ENCODE data around the gene ZBTB48. TPM values are rescaled to one million over a fixed set of nuclear protein-coding genes. Genes with fewer than 3 reads are reported as not detected.

Gene ZBTB48
- total RNA-seq, 1 donor from 2014 or later = 9.1 TPM

DNA sequence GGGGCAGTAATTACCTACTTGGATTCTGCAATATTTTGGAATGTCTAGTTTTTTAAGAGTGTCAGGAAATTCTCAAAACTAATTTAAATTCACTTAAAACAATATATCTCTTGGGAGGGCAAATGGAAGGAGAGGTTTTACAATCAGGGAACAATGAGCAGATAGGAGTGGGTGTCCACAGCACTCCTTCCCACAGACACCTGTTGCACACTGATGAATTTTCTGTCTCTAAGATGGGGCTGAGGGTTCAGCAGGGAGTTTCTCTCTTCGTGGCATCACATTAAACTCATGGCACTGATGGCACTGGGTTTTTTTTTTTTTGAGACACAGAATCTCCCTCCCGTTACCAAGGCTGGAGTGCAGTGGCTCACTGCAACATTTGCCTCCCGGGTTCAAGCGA lies 39.3 kb downstream of the ZBTB48 start:
- no peak overlapping the region for H3K4me3 ChIP-seq
- no peaks in the 10 kb centered on the region for H3K27me3 ChIP-seq
- peaks cover 42% of the 10 kb centered on the region for H3K4me1 ChIP-seq
- H3K27ac ChIP-seq = no peak overlapping the region
- no peaks in the 10 kb centered on the region for H3K9me3 ChIP-seq
- DNase-seq (ENCODE audit: extremely low spot score in 2 of 2) = no peak
- TF ChIP-seq POLR2A (IDR thresholded peaks at IDR 0.05) = no peak
- TF ChIP-seq POLR2AphosphoS5 (IDR thresholded peaks at IDR 0.05; ENCODE audit: insufficient read depth in 1 of 2, low read depth in 1 of 2) = no peak
- TF ChIP-seq, protein P1, sequence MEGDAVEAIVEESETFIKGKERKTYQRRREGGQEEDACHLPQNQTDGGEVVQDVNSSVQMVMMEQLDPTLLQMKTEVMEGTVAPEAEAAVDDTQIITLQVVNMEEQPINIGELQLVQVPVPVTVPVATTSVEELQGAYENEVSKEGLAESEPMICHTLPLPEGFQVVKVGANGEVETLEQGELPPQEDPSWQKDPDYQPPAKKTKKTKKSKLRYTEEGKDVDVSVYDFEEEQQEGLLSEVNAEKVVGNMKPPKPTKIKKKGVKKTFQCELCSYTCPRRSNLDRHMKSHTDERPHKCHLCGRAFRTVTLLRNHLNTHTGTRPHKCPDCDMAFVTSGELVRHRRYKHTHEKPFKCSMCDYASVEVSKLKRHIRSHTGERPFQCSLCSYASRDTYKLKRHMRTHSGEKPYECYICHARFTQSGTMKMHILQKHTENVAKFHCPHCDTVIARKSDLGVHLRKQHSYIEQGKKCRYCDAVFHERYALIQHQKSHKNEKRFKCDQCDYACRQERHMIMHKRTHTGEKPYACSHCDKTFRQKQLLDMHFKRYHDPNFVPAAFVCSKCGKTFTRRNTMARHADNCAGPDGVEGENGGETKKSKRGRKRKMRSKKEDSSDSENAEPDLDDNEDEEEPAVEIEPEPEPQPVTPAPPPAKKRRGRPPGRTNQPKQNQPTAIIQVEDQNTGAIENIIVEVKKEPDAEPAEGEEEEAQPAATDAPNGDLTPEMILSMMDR (IDR thresholded peaks at IDR 0.05) = no peak
- intact Hi-C loops (cut with DNase I) = no loop called here
- peaks cover 0 to 40% of the 10 kb centered on the region in 2 donors for H3K36me3 ChIP-seq

DNA sequence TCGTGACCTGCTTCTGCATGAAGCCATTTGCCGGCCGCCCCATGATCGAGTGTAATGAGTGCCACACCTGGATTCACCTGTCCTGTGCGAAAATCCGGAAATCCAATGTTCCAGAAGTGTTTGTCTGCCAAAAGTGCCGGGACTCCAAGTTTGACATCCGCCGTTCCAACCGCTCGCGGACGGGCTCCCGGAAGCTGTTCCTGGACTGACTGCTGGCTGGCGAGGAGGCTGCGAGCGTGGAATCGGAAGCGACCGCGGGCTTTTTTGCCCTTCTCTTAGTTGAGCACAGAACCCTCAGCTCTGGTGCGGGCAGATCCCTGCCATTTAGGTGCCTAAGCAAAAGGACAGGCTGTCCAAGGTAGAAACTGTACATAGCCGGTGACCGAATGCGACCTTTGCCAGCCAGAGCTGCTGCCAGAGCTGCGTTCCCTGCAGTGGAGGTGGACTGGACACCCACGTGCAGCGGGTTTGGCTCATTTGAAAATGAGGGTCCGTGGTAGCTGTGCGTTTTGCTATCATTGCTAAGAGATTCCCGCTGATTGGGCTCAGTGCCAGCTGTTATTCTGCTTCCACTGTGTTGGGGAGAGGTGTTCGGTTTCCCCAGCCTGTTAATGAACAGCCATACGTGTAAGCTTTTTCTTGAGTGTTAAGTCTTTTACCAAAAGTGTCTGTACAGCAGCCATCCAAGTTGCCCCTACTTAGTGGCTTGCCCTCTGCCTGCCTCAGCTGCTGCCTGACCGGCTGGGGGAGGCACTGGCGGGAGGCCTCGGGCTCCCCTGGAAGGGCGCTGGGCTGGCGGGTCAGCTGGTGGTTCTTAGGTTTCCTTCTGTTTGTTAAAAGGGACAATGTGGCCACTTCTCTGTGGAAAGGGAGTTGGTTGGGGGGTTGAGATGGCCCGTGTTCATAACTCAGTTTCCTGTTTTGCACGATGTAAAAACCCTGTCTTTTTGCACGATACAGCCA lies 41.9 kb downstream of the ZBTB48 start:
- Histone ChIP-seq H3K36me3 (peaks cover 0 to 40% of the 10 kb centered on the region in 2 donors), H3K27ac (peak overlapping the region; percentile 42), H3K4me3 (no peak overlapping the region), H3K4me1 (peaks cover 44% of the 10 kb centered on the region), H3K9me3 (no peaks in the 10 kb centered on the region), H3K27me3 (no peaks in the 10 kb centered on the region)
- TF ChIP-seq, protein P1 (IDR thresholded peaks at IDR 0.05) = no peak
- TF ChIP-seq POLR2A (IDR thresholded peaks at IDR 0.05) (no peak), POLR2AphosphoS5 (IDR thresholded peaks at IDR 0.05; ENCODE audit: insufficient read depth in 1 of 2, low read depth in 1 of 2) (no peak)
- intact Hi-C loops (cut with DNase I) = no loop called here
- no peak for DNase-seq (ENCODE audit: extremely low spot score in 2 of 2)

DNA sequence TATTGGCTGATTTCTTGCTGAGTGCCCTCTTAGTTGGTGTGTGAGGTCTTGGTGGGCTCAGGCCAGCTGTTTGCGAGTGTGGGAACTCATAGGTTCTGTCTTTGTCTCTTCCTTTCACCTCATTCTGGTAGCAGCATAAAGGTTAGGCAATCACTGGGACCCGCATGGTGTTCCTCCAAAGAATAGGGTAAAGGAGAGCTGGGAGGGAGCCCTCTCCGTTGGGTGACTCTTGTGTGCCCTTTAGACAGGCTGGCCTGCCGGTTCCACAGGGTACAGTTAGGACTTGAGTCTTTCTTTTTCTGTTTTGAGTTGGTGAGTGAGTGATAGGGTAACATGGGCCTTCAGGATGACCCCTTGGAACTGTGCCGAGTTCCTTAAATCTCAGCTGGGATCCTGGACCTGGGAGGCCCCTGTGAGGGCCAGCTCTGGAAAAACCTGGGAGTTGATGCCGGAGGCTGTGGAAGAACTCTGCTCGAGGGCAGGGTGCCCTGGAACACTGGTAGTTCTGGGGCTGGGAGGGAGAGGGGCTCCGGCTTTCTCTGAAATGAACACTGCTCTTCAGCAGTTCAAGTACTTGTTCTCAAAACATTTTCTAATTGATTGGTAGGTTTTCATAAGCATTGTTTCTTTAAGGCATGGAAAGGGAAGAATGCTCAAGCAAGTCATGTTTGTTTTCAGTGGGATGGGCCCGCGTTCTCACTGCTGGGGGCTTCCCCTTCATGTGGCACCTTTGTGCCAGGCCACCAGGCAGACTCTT lies 42.8 kb downstream of the ZBTB48 start:
- Histone ChIP-seq H3K4me3 (no peak overlapping the region), H3K4me1 (peaks cover 51% of the 10 kb centered on the region), H3K27ac (peak overlapping the region; percentile 42), H3K27me3 (no peaks in the 10 kb centered on the region), H3K9me3 (no peaks in the 10 kb centered on the region), H3K36me3 (peaks cover 0 to 38% of the 10 kb centered on the region in 2 donors)
- TF ChIP-seq, protein P1 (IDR thresholded peaks at IDR 0.05) = no peak
- TF ChIP-seq POLR2AphosphoS5 (IDR thresholded peaks at IDR 0.05; ENCODE audit: insufficient read depth in 1 of 2, low read depth in 1 of 2) (no peak), POLR2A (IDR thresholded peaks at IDR 0.05) (no peak)
- intact Hi-C loops (cut with DNase I) = no loop called here
- DNase-seq (ENCODE audit: extremely low spot score in 2 of 2) = no peak

DNA sequence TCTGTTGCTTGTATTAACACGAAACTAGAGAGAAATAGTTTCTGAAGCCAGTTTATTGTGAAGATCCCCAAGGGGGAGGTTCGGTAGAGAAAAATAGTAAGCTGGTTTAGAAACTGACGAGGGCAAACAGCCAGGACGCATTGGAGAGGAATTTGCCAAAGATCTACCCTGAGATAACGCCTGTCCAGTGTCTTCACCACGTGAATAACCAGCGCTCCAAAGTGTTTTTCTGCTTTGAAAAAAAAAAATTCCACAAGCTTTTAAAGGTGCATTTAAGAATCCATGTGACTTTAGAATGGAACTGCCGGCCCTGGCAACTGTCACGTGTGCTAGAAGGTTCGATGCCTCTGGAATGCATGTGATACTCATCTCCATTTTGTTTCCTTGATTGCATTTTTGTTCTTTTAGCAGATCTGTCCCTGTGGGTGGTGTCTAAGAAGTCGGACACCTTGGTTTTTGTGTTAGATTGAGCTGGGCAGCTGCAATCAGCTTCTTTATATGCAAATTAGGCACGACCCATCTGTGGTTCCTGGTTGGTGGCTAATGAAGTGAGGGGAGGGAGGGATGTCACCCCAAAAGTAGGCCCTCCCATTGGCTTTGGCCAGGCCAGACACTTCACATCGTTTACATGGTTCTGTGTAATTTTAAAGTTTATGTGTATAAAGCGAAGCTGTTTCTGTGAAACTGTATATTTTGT lies 43.6 kb downstream of the ZBTB48 start:
- Histone ChIP-seq H3K27ac (peak overlapping the region; percentile 74), H3K4me3 (no peak overlapping the region), H3K27me3 (no peaks in the 10 kb centered on the region), H3K36me3 (peaks cover 0 to 34% of the 10 kb centered on the region in 2 donors), H3K4me1 (peaks cover 59% of the 10 kb centered on the region), H3K9me3 (no peaks in the 10 kb centered on the region)
- intact Hi-C loops (cut with DNase I) = no loop called here
- TF ChIP-seq POLR2AphosphoS5 (IDR thresholded peaks at IDR 0.05; ENCODE audit: insufficient read depth in 1 of 2, low read depth in 1 of 2) (no peak), POLR2A (IDR thresholded peaks at IDR 0.05) (no peak)
- TF ChIP-seq, protein P1 (IDR thresholded peaks at IDR 0.05) = no peak
- no peak for DNase-seq (ENCODE audit: extremely low spot score in 2 of 2)
